GM12891 (cell line): Measurements from ENCODE around the gene CDK10.
"Not testable (repeated sequence)": the region's sequence is repeated elsewhere in the genome, so short reads cannot be mapped to it uniquely, and the experiment has no call there.

ENCODE experiments used
- DNase-seq: peaks from one replicate; pipeline ENCODE4 v3.0.0; 2011; ENCODE audit warnings: low spot score; ENCODE audit not compliant: insufficient read length
- FAIRE-seq: peaks from 2 replicates; lab custom pipeline; 2011; peaks lifted over from hg19 to GRCh38; lab: Jason Lieb, UNC
- PAX5 ChIP-seq: IDR thresholded peaks from 2 replicates; pipeline ENCODE4 v1.6.1; 2011; ENCODE audit warnings: low read length, moderate library complexity, mild to moderate bottlenecking; ENCODE audit not compliant: insufficient read depth, severe bottlenecking
- POLR2A ChIP-seq: IDR thresholded peaks from 2 replicates; pipeline ENCODE4 v1.6.1; 2011; ENCODE audit warnings: low read depth, low read length, control low read depth
- POLR2AphosphoS5 ChIP-seq: IDR thresholded peaks from 2 replicates; pipeline ENCODE4 v1.6.1; 2011; ENCODE audit warnings: low read depth, low read length, control low read depth
- POU2F2 ChIP-seq: IDR thresholded peaks from 2 replicates; pipeline ENCODE4 v1.6.1; 2011; ENCODE audit warnings: low read depth, mild to moderate bottlenecking, control low read depth, low read length, moderate library complexity
- SPI1 ChIP-seq: IDR thresholded peaks from 2 replicates; pipeline ENCODE4 v1.6.1; 2011; ENCODE audit warnings: low read depth, low read length, control low read depth
- TAF1 ChIP-seq: IDR thresholded peaks from 2 replicates; pipeline ENCODE4 v1.6.1; 2011; ENCODE audit warnings: low read depth, low read length, control low read depth

CDK10 gene

GRCh38 chr16:89667633-89668032 is 18.9 kb upstream of the CDK10 start:
- DNase-seq: no peak
- TF ChIP-seq SPI1: no peak
- TF ChIP-seq POLR2AphosphoS5: no peak
- TF ChIP-seq PAX5: no peak
- no peak for TF ChIP-seq POU2F2
- no peak for FAIRE-seq

- no peak for TF ChIP-seq PAX5
- TF ChIP-seq TAF1: no peak
- TF ChIP-seq POLR2AphosphoS5: no peak
- no peak for TF ChIP-seq SPI1
- no peak for TF ChIP-seq POU2F2
- no peak for TF ChIP-seq POLR2A
- DNase-seq (no peak), FAIRE-seq (no peak)
These were observed 17.7 kb upstream of the CDK10 start for GRCh38 chr16:89668790-89669158.

DNA sequence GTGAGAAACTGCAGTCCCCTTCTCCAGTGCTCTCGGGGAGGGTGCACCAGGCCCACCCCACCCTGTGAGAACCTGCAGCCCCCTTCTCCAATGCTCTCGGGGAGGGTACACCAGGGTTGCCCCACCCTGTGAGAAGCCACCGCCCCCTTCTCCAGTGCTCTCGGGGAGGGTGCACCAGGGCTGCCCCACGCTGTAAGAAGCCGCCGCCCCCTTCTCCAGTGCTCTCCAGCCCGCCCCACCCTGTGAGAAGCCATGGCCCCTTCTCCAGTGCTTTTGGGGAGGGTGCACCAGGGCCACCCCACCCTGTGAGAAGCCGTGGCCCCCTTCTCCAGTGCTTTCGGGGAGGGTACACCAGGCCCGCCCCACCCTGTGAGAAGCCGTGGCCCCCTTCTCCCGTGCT is 16.7 kb upstream of the CDK10 start:
- TF ChIP-seq TAF1: no peak
- no peak for TF ChIP-seq POU2F2
- no peak for TF ChIP-seq PAX5
- TF ChIP-seq POLR2AphosphoS5: no peak
- TF ChIP-seq POLR2A: no peak
- no peak for TF ChIP-seq SPI1
- FAIRE-seq: no peak
- no peak for DNase-seq

DNA sequence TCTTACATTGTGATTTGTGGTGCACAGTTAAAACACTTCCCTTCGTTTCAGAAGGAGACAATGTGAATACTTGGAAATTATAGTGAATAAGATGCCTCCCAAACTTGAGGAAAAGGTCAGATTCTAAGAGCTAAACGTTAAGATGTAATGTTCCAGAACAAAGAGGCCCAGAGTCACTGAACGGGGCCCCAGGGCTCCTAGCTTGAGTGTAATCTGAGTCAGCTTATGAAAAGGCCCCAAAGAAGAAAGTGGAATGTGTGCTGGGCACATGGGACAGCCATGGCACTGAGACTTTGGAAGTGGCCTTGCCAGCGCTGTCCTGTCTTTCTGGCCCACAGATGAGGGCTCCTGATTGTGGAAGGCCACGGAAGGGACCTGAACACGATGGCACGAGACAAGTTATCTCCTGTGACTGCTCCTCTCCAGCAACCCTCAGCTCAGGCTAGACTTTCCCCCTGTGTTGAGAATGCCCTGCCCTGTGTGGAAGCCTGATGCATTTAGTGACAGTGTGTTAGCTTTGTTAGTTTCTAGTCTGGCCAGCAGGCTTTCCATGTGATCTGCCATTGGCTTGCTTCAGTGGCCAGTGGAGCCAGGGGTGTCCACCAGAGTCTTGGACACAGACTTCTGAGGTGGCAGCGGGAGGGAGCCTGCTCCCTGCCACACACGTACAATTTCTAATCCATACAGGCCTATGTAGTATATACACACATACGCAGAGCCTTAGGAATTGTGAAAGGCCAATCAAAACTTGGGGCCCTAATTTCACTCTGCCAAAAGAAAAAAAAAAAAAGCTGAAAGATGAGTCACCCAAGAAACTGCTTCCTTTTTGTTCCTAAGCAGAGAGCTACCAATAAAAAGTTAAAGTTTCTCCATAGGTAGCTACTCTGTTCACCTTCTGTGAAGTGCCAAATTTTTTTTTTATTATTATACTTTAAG is 15.7 kb upstream of the CDK10 start:
- DNase-seq (no peak), FAIRE-seq (no peak)
- TF ChIP-seq PAX5 (no peak), POLR2A (no peak), POU2F2 (no peak)

- not testable (repeated sequence) for DNase-seq, FAIRE-seq
These were observed 14.9 kb upstream of the CDK10 start for GRCh38 chr16:89671565-89671964.

DNA sequence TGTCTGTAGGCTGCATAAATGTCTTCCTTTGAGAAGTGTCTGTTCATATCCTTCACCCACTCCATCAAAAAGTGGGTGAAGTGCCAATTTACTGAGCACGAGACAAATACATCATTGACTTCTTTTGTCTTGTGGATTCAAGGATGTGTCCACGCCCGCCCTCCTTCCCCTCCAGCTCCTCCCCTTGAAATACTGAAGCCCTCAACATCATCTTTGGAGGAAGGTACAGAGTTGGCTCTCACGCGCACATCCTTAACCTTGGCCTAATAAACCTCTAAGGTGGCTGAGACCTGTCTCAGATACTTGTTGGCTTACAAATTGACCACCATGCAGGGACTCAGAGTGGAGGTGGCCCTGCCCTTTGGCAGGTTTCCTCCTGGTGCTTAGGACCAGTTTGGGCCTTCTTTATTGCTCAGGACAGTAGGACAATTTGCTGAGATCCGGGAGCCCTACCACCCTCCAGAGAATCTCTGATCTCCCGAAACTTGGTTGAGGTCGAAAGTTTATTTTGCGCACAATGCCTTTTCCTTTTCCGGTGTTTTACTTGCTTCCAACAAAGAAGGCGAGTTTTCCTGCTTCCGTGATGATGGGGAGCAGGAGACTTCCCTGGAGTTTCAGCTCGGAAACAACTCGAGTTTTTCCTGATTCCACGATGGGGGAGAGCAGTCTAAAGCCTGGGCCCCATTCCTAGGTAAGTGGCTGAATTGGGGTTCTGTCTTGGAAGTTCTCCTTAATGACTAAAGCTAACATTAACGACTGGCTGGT is 14.1 kb upstream of the CDK10 start:
- FAIRE-seq (no peak), DNase-seq (no peak)
- TF ChIP-seq PAX5 (no peak), POLR2AphosphoS5 (no peak), SPI1 (no peak), POU2F2 (no peak), POLR2A (no peak), TAF1 (no peak)

GRCh38 chr16:89678258-89678657 is 8.2 kb upstream of the CDK10 start:
- DNase-seq (no peak), FAIRE-seq (no peak)
- TF ChIP-seq PAX5 (no peak), POLR2A (no peak), POU2F2 (no peak), POLR2AphosphoS5 (no peak), TAF1 (no peak), SPI1 (no peak)

DNA sequence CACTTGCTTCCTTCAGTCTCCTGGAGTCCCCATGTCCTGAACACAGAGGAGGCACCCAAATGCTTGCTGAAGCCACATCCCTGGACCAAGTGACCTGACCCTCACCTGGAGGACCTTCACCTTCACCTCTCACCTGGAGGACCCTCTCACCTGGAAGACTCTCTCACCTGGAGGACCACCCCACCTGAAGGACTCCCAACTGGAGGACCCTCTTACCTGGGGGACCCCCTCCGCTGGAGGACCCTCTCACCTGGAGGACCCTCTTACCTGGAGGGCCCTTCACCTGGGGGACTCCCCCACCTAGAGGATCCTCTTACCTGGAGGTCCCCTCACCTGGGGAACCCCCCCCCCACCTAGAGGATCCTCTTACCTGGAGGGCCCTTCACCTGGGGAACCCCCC is 573 bp upstream of the CDK10 start:
- no peak for TF ChIP-seq SPI1
- TF ChIP-seq POU2F2: no peak
- no peak for FAIRE-seq
- no peak for DNase-seq

GRCh38 chr16:89687092-89687940 is 827 bp downstream of the CDK10 start:
- no peak for DNase-seq
- FAIRE-seq: peak; percentile 75
- TF ChIP-seq TAF1 (no peak), SPI1 (no peak), PAX5 (no peak)

- TF ChIP-seq POU2F2: no peak
- TF ChIP-seq POLR2A: no peak
- TF ChIP-seq PAX5: no peak
- TF ChIP-seq SPI1: no peak
- TF ChIP-seq POLR2AphosphoS5: no peak
- TF ChIP-seq TAF1: no peak
- no peak for FAIRE-seq
- DNase-seq: no peak
These were observed 1.9 kb downstream of the CDK10 start for GRCh38 chr16:89688395-89688794.
